ENCODE measurements around the gene MKRN2OS.

DNA sequence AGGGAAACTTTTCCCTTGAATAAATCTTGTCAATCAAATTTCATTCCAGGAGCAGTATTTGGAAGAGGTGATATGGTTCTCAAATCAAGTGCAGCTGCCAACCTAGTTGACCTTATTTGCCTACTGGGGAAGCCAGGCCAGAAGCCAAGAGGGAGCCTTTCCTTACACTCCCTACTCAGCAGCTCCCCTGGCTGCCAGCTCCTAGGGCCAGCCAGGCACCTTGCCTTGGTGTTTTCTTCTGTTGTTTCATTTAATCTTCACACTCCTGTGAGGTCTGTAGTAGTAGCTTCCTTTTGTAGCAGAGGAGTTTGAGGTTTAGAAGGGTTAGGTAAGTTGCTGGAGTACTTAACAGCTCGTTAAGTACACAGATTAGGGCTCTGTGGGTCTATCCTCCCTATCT is 22.6 kb downstream of the MKRN2OS start:
- no peak for TF ChIP-seq ZNF133 (tag by site-specific recombination; IDR thresholded peaks at IDR 0.05)
- TF ChIP-seq, protein P1, sequence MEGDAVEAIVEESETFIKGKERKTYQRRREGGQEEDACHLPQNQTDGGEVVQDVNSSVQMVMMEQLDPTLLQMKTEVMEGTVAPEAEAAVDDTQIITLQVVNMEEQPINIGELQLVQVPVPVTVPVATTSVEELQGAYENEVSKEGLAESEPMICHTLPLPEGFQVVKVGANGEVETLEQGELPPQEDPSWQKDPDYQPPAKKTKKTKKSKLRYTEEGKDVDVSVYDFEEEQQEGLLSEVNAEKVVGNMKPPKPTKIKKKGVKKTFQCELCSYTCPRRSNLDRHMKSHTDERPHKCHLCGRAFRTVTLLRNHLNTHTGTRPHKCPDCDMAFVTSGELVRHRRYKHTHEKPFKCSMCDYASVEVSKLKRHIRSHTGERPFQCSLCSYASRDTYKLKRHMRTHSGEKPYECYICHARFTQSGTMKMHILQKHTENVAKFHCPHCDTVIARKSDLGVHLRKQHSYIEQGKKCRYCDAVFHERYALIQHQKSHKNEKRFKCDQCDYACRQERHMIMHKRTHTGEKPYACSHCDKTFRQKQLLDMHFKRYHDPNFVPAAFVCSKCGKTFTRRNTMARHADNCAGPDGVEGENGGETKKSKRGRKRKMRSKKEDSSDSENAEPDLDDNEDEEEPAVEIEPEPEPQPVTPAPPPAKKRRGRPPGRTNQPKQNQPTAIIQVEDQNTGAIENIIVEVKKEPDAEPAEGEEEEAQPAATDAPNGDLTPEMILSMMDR (tag by site-specific recombination; IDR thresholded peaks at IDR 0.05): no peak
- no peak for TF ChIP-seq ZSCAN18 (tag by site-specific recombination; IDR thresholded peaks at IDR 0.05)
- TF ChIP-seq ZNF639 (tag by site-specific recombination; IDR thresholded peaks at IDR 0.05): no peak
- TF ChIP-seq, protein P2, sequence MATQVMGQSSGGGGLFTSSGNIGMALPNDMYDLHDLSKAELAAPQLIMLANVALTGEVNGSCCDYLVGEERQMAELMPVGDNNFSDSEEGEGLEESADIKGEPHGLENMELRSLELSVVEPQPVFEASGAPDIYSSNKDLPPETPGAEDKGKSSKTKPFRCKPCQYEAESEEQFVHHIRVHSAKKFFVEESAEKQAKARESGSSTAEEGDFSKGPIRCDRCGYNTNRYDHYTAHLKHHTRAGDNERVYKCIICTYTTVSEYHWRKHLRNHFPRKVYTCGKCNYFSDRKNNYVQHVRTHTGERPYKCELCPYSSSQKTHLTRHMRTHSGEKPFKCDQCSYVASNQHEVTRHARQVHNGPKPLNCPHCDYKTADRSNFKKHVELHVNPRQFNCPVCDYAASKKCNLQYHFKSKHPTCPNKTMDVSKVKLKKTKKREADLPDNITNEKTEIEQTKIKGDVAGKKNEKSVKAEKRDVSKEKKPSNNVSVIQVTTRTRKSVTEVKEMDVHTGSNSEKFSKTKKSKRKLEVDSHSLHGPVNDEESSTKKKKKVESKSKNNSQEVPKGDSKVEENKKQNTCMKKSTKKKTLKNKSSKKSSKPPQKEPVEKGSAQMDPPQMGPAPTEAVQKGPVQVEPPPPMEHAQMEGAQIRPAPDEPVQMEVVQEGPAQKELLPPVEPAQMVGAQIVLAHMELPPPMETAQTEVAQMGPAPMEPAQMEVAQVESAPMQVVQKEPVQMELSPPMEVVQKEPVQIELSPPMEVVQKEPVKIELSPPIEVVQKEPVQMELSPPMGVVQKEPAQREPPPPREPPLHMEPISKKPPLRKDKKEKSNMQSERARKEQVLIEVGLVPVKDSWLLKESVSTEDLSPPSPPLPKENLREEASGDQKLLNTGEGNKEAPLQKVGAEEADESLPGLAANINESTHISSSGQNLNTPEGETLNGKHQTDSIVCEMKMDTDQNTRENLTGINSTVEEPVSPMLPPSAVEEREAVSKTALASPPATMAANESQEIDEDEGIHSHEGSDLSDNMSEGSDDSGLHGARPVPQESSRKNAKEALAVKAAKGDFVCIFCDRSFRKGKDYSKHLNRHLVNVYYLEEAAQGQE (tag by site-specific recombination; IDR thresholded peaks at IDR 0.05): no peak
- no peak for TF ChIP-seq TRIM28 (IDR thresholded peaks at IDR 0.05; ENCODE audit: borderline replicate concordance, low read length)
- TF ChIP-seq, protein P3, sequence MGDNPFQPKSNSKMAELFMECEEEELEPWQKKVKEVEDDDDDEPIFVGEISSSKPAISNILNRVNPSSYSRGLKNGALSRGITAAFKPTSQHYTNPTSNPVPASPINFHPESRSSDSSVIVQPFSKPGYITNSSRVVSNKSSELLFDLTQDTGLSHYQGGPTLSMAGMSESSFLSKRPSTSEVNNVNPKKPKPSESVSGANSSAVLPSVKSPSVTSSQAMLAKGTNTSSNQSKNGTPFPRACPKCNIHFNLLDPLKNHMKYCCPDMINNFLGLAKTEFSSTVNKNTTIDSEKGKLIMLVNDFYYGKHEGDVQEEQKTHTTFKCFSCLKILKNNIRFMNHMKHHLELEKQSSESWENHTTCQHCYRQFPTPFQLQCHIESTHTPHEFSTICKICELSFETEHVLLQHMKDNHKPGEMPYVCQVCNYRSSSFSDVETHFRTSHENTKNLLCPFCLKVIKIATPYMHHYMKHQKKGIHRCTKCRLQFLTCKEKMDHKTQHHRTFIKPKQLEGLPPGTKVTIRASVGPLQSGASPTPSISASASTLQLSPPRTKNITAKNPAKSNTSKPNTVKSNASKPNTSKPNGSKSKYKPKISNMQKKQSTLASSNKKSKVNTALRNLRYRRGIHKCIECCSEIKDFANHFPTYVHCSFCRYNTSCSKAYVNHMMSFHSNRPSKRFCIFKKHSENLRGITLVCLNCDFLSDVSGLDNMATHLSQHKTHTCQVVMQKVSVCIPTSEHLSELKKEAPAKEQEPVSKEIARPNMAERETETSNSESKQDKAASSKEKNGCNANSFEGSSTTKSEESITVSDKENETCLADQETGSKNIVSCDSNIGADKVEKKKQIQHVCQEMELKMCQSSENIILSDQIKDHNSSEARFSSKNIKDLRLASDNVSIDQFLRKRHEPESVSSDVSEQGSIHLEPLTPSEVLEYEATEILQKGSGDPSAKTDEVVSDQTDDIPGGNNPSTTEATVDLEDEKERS (tag by site-specific recombination; IDR thresholded peaks at IDR 0.05): no peak
- no peak for TF ChIP-seq ZSCAN16 (tag by site-specific recombination; IDR thresholded peaks at IDR 0.05)
- no peak for TF ChIP-seq KLF9 (tag by site-specific recombination; IDR thresholded peaks at IDR 0.05; ENCODE audit: low read depth)

Measured in HEK293 (cell line).